Lung (tissue), 12 donors: Measurements from ENCODE around the gene ITPKB. TPM values are rescaled to one million over a fixed set of nuclear protein-coding genes. Genes with fewer than 3 reads are reported as not detected.

Source experiments
- ATAC-seq: fragments of 200-7000 bp; cut with Tn5 transposase; one replicate; pipeline ENCODE4 v1.9.1; 2020; ENCODE audit warnings: moderate number of reproducible peaks; ENCODE audit not compliant: insufficient read depth, low FRiP score
- DNase-seq, 3 donors: peaks; one replicate each; pipeline ENCODE4 v3.0.0-alpha.2; 2013 to 2017
- H3K27ac ChIP-seq, 2 donors: one replicate each; pipeline ENCODE4 v1.5.1; 2013; ENCODE audit warnings: mild to moderate bottlenecking in 2 of 2, moderate library complexity in 2 of 2, control low read depth in 1 of 2, inconsistent platforms in 1 of 2, low read depth in 1 of 2, low read length in 1 of 2
- H3K27me3 ChIP-seq, 3 donors: one replicate each; pipeline ENCODE4 v1.5.1; 2013; ENCODE audit warnings: low read length in 2 of 3; ENCODE audit not compliant: control insufficient read depth in 3 of 3, insufficient read depth in 3 of 3
- H3K36me3 ChIP-seq, 4 donors: one replicate each; pipeline ENCODE4 v1.5.1; 2013; ENCODE audit warnings: low read length in 4 of 4, mild to moderate bottlenecking in 1 of 4, moderate library complexity in 1 of 4; ENCODE audit not compliant: control insufficient read depth in 4 of 4, insufficient read depth in 4 of 4
- H3K4me1 ChIP-seq, 5 donors: one replicate each; pipeline ENCODE4 v1.5.1; 2013; ENCODE audit warnings: low read length in 5 of 5, mild to moderate bottlenecking in 2 of 5, moderate library complexity in 1 of 5; ENCODE audit not compliant: control insufficient read depth in 5 of 5, insufficient read depth in 5 of 5
- H3K4me3 ChIP-seq: one replicate; pipeline ENCODE4 v1.5.1; 2013; ENCODE audit warnings: mild to moderate bottlenecking, control low read depth, moderate library complexity
- H3K9ac ChIP-seq, 2 donors: one replicate each; pipeline ENCODE4 v1.5.1; 2013; ENCODE audit warnings: low read length in 2 of 2, control low read depth in 1 of 2; ENCODE audit not compliant: insufficient read depth in 1 of 2
- H3K9me3 ChIP-seq, 4 donors: one replicate each; pipeline ENCODE4 v1.5.1; 2013; ENCODE audit warnings: low read length in 3 of 4, mild to moderate bottlenecking in 1 of 4, moderate library complexity in 1 of 4; ENCODE audit not compliant: control insufficient read depth in 4 of 4, insufficient read depth in 3 of 4
- WGBS, 2 donors: extraction: QIAGEN DNeasy Blood & Tissue Kit; methylation state at CpG; one replicate each; pipeline ENCODE4 v1.1.7; 2013; 5-methylcytosine and 5-hydroxymethylcytosine counted together
- polyA plus RNA-seq, 2 donors: library from polyadenylated mRNA; stranded (reverse); fragments of 200-250 nt; gene quantifications; one replicate each; pipeline ENCODE4 v1.2.1, GENCODE V29; 2013
- total RNA-seq, 2 donors: library from RNA; depleted of rRNA in 1 of 2; stranded (reverse); fragments of >200 nt in 1 of 2; gene quantifications; one replicate each; pipeline ENCODE4 v1.2.1, GENCODE V29; 2014 to 2021
- TF ChIP-seq, protein P1 (sequence below): IDR thresholded peaks from 2 replicates; pipeline ENCODE4 v1.5.1; 2012; ENCODE audit warnings: mild to moderate bottlenecking; ENCODE audit errors: control extremely low read depth, extremely low read depth
- donor health status: control.
- donor health status: control.
- donor health status: Bipolar disorder and iron deficiency.
- donor health status: healthy.
- donor health status: DM: yes; HTN: yes; CAD: no.

Gene ITPKB
- total and polyA plus RNA-seq, 4 donors = 9.9 to 46.6 (median 28.1) TPM

DNA sequence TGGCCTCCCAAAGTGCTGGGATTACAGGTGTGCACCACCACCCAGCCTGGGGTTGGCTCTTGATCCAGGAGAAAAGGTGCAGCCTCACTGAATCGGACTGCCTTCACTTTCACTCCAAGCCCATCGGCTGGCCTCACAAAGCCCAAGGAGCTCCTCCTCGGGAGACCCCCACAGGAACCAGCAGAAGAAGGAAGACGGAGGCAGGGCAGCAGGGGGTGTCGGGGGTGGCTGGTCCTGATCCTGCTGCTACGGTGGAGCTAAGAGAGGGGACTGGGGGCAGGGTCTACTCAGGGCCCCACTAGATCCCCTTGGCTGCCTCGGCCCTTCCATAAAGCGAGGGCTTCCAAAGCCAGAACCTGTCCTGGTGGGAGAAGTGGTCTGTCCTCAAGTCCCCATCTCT is 96.7 kb downstream of the ITPKB start:
- Histone ChIP-seq H3K4me1 (peaks cover 0 to 14% (median 2%) of the 10 kb centered on the region in 5 donors), H3K27ac (no peak overlapping the region), H3K36me3 (peaks cover 0 to 73% (median 14%) of the 10 kb centered on the region in 4 donors), H3K27me3 (no peaks in the 10 kb centered on the region), H3K4me3 (no peak overlapping the region), H3K9ac (no peak overlapping the region), H3K9me3 (peaks cover 0 to 2% (median 0%) of the 10 kb centered on the region in 4 donors)
- DNase-seq (no peak), ATAC-seq (no peak)
- TF ChIP-seq, protein P1, sequence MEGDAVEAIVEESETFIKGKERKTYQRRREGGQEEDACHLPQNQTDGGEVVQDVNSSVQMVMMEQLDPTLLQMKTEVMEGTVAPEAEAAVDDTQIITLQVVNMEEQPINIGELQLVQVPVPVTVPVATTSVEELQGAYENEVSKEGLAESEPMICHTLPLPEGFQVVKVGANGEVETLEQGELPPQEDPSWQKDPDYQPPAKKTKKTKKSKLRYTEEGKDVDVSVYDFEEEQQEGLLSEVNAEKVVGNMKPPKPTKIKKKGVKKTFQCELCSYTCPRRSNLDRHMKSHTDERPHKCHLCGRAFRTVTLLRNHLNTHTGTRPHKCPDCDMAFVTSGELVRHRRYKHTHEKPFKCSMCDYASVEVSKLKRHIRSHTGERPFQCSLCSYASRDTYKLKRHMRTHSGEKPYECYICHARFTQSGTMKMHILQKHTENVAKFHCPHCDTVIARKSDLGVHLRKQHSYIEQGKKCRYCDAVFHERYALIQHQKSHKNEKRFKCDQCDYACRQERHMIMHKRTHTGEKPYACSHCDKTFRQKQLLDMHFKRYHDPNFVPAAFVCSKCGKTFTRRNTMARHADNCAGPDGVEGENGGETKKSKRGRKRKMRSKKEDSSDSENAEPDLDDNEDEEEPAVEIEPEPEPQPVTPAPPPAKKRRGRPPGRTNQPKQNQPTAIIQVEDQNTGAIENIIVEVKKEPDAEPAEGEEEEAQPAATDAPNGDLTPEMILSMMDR = no peak
- 86 to 94% methylated on average over 8 of the region's 8 CpGs for WGBS, 2 donors

DNA sequence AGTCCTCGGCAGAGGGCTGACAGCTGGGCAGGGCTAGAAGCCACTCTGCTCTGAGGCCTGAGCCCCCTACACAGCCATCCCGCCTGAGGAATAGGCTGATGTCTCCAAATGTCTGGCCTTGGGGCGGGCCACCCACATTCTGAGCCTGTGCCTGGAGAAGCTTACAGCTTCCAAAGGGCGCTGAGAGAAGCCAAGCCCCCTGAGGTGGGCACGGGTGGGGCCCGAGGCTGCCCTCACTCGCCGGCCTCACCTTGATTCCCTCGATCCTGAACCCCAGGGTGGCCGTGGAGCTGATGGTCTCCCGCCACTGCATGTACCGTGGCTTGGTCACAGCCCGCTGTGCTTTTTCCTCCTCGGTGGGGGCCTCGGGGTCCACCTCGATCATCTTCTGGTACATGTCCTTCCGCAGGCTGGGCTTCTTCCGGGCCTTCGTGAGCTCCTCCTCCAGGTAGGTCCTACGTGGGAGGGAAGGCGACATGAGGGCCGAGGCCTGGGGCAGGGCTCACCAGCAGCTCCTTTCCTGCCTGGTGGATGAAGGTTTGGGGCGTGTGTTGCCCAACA is 97.3 kb downstream of the ITPKB start:
- no peak for ATAC-seq
- Histone ChIP-seq H3K27ac (no peak overlapping the region), H3K9ac (no peak overlapping the region), H3K27me3 (no peaks in the 10 kb centered on the region), H3K36me3 (peaks cover 0 to 73% (median 10%) of the 10 kb centered on the region in 4 donors), H3K9me3 (peaks cover 0 to 2% (median 0%) of the 10 kb centered on the region in 4 donors), H3K4me3 (no peak overlapping the region), H3K4me1 (peaks cover 0 to 14% (median 2%) of the 10 kb centered on the region in 5 donors)
- TF ChIP-seq, protein P1 = no peak
- DNase-seq = no peak
- WGBS, 2 donors = 92 to 95% methylated on average over 22 to 23 of the region's 23 CpGs

DNA sequence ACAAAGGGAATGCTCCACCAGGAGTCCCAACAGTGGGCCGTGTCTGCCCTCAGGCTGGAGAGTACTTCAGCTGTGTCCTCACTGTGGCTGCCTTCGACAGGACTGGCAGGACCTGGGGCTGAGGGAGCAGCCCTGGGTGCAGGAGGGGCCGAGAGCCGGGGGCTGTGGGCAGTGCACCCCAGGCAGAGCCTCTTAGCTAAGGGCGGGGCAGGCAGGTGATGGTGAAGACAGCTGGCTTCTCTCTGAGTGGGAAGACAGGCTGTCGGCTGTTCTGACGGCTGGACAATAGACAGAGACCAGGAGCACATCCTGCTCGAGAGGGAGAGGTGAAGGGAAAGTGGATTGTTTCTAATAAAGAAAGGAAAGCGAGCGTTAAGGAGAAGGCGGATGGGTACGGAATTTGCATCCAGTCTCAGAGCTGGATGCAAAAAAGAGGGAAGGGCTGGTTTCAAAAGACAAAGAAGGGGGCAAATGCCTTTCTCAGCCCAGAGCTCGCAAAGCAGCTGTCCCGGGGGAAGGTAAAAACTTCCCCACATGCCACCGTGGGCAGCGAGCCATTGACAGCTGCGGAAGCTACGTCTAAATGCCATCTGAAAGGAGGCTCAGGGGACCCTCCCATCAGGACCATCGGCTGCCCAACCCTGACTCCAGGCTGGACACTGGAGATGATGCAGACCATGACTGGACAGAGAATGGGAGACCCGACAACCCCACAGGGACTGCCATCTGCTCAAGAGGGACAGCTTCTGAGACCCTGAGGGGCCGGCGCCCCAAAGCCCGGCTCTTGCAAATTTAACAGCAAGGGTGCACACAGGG is 98.6 kb downstream of the ITPKB start:
- no peak overlapping the region for H3K27ac ChIP-seq
- no peak for DNase-seq
- H3K4me1 ChIP-seq = peaks cover 0 to 14% (median 2%) of the 10 kb centered on the region in 5 donors
- H3K36me3 ChIP-seq = peaks cover 0 to 71% (median 11%) of the 10 kb centered on the region in 4 donors
- 89 to 92% methylated on average over 23 of the region's 23 CpGs for WGBS, 2 donors
- no peaks in the 10 kb centered on the region for H3K27me3 ChIP-seq
- TF ChIP-seq, protein P1 = no peak
- no peak overlapping the region for H3K9ac ChIP-seq
- H3K9me3 ChIP-seq = peaks cover 0 to 2% (median 0%) of the 10 kb centered on the region in 4 donors
- no peak overlapping the region for H3K4me3 ChIP-seq
- no peak for ATAC-seq
